GM21515 (cell line): ENCODE data around the gene MS4A10.

ENCODE experiments used
- ATAC-seq: cut with Tn5 transposase; IDR thresholded peaks from one replicate; pipeline ENCODE4 v1.9.1; 2021; ENCODE audit not compliant: unreplicated experiment

MS4A10 gene

DNA sequence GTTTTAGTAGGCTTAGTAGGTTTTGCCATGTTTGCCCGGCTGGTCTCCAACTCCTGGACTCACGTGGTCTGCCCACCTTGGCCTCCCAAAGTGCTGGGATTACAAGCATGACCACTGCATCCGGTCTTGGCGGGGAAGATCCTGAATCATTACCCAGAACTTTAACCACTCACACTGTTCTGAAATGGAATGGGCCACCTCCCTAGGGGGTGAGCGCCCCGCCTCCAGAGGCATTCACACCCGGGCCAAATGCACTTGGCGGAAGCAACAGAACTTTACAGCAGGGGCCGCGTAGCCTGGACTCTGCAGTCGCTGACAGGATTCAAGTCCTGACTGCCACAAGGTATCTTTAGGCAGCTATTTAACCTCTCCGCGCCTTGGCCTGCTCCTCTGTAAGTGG, 62.1 kb downstream of the MS4A10 start:
- no peak for ATAC-seq

DNA sequence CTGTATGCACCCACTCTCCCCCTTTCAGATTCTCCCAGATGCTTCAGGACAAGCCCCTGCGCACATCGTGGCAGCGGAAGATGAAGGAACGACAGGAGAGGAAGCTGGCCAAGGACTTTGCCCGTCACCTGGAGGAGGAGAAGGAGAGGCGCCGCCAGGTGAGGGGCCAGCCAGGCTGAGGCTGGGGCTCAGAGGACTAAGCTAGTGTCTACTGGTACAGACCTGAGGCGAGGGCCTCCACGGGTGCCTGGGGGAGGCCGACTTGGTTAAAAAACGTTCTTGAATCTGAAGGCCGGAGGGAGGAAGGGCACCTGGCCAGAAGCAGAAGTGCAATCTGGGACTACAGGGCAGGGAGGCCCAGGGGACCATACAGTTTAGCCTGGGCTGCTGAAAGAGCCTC, 62.8 kb downstream of the MS4A10 start:
- no peak for ATAC-seq

DNA sequence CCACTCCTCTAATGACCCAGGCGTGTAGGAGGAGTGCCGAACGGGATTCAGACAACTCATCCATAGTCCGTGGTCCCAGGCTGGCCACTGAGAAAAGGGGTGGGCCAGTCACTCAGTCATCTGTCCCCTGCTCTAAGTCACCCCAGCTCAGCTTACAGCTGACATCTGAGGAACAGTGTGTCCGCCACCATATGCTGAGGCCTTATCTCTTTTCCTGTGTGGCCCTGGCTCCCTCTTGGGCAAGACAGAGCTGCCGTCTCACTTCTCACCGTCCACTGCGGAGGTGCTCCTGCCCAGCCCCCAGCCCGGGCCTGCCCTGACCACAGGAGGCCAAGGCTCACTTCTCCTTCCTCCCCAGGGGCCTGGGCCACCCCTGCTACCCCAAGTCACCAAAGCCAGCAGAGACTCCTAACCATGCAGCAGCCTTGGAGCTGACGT, 63.6 kb downstream of the MS4A10 start:
- no peak for ATAC-seq

DNA sequence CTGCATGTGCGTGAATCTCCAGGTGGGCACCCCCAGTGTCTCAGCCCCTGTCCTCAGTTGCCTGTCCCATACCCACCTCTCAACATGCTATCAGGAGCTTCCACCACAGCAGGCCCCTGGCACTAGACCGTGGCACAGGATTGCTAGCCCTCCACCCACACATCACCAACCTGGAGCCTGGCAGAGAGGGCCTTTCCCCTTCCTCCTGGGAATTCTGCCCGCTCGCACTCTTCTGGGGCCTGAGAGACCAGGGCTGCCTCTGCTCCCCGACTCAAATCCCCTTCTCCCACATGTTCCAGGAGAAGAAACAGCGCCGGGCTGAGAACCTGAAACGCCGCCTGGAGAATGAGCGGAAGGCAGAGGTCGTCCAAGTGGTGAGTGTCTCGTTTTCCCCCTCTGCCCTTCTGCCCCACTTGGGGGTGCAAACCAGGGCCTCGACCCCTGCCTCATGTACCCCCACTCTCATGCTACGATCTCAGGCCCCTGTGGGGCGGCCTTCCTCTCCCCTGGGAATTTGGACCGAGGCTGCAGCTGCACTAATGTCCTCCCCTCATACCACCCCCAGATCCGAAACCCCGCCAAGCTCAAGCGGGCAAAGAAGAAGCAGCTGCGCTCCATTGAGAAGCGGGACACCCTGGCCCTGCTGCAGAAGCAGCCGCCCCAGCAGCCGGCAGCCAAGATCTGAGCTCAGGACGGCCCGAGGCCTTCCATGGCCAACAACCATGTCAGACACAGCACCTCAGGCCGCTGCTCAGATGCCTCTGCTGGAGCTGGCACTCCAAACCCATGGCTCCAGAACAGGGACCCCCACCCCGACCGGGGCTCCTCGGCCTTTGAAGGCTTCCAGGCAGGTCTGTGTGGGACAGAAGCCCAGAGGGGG, 64.7 kb downstream of the MS4A10 start:
- no peak for ATAC-seq
